Activated CD4-positive, CD25-positive, alpha-beta regulatory T cell treated with anti-CD3 and anti-CD28 coated beads, Interleukin-2, amount 50 U/mL, for 72 hours (primary cell): ENCODE data around the gene UQCRHL.

Source experiments
- DNase-seq: peaks from one replicate; pipeline ENCODE4 v3.0.0; 2021

The UQCRHL gene

GRCh38 chr1:15796086-15796462 lies 11.4 kb downstream of the UQCRHL start:
- DNase-seq = no peak

GRCh38 chr1:15788624-15789301 lies 18.7 kb downstream of the UQCRHL start:
- no peak for DNase-seq

GRCh38 chr1:15786581-15786980 lies 20.9 kb downstream of the UQCRHL start:
- DNase-seq = no peak

GRCh38 chr1:15785683-15786082 lies 21.8 kb downstream of the UQCRHL start:
- no peak for DNase-seq

- no peak for DNase-seq
Measured at GRCh38 chr1:15777909-15778707, 29.3 kb downstream of the UQCRHL start.

GRCh38 chr1:15775706-15776105 lies 31.7 kb downstream of the UQCRHL start:
- DNase-seq = no peak

GRCh38 chr1:15771836-15772515 lies 35.5 kb downstream of the UQCRHL start:
- DNase-seq = no peak

GRCh38 chr1:15770313-15770962 lies 37.0 kb downstream of the UQCRHL start:
- DNase-seq = no peak

- DNase-seq = no peak
Measured at GRCh38 chr1:15768388-15768787, 39.1 kb downstream of the UQCRHL start.

GRCh38 chr1:15767941-15768340 lies 39.5 kb downstream of the UQCRHL start:
- DNase-seq = no peak

- no peak for DNase-seq
Measured at GRCh38 chr1:15765495-15766194, 41.8 kb downstream of the UQCRHL start.

- no peak for DNase-seq
Measured at GRCh38 chr1:15764890-15765289, 42.6 kb downstream of the UQCRHL start.

- DNase-seq = no peak
Measured at GRCh38 chr1:15764269-15764764, 43.1 kb downstream of the UQCRHL start.

GRCh38 chr1:15762546-15762945 lies 44.9 kb downstream of the UQCRHL start:
- DNase-seq = no peak

- DNase-seq = no peak
Measured at GRCh38 chr1:15761366-15762128, 45.9 kb downstream of the UQCRHL start.

GRCh38 chr1:15760520-15761211 lies 46.8 kb downstream of the UQCRHL start:
- DNase-seq = no peak

GRCh38 chr1:15758953-15759661 lies 48.3 kb downstream of the UQCRHL start:
- DNase-seq = no peak

GRCh38 chr1:15758343-15758931 lies 49.0 kb downstream of the UQCRHL start, which contains the start of gene FBLIM1:
TSS of gene FBLIM1 (plus strand) at chr1:15758795. CDS start at chr1:15764984, 6,189 bp downstream.
- DNase-seq = no peak

- no peak for DNase-seq
Measured at GRCh38 chr1:15757575-15758342, 49.7 kb downstream of the UQCRHL start.
